ENCODE results near the gene TRAK1.

Gene TRAK1

DNA sequence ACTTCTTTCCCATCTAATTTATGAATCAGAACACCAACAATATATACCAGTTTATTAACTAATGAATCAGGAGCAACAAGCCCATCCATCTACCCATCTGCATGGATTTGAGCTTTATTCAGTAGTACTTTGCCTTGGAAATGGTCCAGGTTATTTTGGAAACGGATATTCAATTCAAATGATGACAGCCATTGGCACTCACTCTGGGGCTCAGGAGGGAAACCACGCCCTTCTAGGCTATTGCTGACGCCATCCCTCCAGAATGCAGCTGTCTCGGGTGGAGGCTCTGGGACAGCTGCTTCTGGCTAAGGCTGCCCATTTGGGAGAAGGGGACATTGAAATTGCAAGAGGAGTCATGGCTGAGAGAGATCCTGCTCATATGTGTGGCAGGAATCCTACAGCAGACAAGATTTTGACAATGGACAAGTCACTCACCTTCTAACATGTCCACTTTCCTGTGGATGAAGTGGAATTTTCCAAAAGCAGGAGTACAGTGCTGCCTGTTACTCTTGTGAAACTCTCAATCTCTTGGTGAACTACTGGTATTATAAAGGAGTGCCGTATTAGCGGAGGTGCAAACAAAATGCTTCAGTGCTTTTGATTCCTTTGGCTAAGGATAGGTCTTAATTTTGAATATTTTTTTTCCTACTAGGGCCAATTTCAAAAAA is 29.3 kb upstream of the TRAK1 start:
- H3K27ac ChIP-seq: no peak overlapping the region
- TF ChIP-seq, protein P1, sequence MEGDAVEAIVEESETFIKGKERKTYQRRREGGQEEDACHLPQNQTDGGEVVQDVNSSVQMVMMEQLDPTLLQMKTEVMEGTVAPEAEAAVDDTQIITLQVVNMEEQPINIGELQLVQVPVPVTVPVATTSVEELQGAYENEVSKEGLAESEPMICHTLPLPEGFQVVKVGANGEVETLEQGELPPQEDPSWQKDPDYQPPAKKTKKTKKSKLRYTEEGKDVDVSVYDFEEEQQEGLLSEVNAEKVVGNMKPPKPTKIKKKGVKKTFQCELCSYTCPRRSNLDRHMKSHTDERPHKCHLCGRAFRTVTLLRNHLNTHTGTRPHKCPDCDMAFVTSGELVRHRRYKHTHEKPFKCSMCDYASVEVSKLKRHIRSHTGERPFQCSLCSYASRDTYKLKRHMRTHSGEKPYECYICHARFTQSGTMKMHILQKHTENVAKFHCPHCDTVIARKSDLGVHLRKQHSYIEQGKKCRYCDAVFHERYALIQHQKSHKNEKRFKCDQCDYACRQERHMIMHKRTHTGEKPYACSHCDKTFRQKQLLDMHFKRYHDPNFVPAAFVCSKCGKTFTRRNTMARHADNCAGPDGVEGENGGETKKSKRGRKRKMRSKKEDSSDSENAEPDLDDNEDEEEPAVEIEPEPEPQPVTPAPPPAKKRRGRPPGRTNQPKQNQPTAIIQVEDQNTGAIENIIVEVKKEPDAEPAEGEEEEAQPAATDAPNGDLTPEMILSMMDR (conservative IDR thresholded peaks at IDR 0.05): no peak

DNA sequence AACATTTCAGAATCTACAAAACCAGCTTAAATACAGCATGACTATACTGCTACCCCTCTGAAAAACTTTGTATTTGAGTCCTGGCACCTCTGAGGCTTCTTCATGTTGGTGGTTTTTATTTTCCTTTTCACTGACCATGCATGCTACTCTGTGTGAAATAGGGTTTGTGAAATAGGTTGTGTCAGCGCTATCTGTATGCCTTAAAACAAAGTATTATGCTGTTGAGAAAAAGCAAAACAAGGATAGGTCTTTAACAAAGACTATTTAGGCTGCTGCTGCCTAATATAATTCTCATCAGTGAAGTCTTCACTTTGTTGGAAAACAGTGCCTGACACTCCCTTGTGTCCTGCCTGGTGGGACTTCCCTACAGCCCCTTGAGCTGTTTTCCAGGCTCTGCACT is 28.7 kb upstream of the TRAK1 start:
- TF ChIP-seq, protein P1 (conservative IDR thresholded peaks at IDR 0.05): no peak
- H3K27ac ChIP-seq: no peak overlapping the region

DNA sequence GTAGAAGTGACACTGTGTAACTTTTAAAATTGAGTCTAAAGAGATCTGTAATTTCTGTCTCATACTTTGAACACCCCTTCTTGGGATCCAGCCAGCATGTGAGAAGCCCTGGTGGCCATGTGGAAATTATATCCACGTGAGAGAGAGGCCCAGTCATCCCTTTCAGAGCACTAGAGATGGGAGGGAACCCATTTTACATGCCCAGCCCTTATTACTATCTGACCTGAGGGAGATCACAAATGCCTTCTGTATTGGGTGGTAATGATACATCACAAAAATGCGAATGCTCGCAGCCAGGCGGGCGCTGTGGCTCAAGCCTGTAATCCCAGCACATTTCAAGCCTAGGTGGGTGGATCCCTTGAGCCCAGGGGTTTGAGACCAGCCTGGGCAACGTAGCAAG is 27.3 kb upstream of the TRAK1 start:
- no peak overlapping the region for H3K27ac ChIP-seq
- TF ChIP-seq, protein P1 (conservative IDR thresholded peaks at IDR 0.05): no peak

DNA sequence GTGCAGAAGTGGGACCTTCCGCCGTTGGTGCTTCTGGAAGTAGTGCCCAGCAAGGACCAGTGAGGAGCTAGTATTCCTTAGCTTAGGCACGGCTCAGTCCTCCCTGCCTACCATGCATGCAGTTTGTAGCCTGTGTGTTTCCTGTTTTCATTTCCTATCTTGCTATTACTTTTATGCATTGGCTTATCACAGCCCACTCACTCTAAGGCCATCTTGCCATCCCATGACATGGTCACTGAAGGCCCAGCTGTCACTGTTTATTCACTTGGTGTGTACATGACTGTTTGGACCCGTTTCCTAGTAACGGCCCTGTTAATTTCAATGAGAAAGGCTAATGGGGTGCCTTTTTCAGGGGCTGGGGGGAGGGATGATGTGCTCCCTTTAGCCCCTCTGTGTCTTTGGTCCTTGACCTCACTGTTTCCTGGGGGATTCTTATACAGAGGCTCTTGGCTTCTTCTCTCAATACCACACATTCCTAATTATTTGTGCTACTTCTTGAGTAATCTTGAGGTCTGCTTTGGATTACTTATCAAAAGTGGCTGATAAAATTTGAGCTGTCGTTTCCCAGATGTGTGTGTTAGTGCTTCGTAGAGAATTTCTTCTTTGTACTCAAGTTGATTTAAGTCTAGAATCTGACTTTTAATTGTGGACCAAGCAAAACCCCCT is 24.5 kb upstream of the TRAK1 start:
- no peak overlapping the region for H3K27ac ChIP-seq
- TF ChIP-seq, protein P1 (conservative IDR thresholded peaks at IDR 0.05): no peak

DNA sequence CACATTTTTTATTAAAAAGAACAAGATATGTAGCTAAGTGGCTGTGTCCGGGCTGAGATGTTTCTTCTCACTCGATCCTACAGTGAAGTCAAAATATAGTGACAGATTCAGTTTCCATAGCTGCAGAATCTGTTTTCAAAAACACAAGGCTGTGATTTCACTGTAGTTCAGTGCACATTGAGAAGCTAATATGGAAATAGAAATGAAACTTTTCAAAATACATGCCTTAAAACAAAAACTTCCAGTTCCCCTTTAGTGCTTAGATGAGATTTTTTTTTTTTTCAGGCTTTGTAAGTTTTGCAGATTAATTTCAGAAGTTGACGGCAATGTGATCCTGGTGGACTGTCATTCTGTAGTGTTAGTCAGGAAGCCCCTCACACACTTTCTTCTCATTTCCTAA is 23.8 kb upstream of the TRAK1 start:
- H3K27ac ChIP-seq: no peak overlapping the region
- TF ChIP-seq, protein P1 (conservative IDR thresholded peaks at IDR 0.05): no peak

DNA sequence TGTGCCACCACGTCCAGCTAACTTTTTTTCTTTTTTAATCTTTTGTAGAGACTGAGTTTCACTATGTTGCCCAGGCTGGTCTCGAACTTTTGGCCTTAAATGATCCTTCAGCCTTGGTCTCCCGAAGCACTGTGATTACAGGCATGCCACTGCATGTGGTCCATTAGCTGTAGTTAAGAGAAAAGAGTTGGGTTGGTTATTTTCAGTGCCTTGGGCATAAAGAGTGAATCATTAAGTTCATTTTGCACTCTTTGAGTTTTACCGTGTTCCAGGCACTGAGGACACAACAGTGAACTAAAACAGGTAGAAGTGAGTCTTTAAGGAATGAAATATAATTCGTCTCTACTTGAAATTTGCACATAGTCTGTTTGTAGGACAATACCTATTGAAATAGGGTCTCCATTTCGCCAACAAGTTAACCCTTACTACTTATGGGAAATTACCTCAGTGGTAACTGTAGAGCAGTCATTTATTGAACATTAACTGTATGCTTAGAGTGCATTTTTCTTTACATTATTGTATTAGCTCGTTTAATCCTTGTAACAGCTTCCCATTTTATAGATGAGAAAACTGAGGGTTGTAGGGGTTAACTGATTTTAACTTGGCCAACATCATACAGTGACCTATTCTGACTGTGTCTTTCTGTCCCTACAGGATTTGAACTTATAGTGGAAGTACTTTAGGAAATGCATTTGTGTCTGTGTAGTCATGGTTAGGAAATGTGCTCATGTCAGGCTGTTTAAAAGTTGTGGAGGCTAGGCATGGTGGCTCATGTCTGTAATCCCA is 22.7 kb upstream of the TRAK1 start:
- TF ChIP-seq, protein P1 (conservative IDR thresholded peaks at IDR 0.05): no peak
- H3K27ac ChIP-seq: no peak overlapping the region

DNA sequence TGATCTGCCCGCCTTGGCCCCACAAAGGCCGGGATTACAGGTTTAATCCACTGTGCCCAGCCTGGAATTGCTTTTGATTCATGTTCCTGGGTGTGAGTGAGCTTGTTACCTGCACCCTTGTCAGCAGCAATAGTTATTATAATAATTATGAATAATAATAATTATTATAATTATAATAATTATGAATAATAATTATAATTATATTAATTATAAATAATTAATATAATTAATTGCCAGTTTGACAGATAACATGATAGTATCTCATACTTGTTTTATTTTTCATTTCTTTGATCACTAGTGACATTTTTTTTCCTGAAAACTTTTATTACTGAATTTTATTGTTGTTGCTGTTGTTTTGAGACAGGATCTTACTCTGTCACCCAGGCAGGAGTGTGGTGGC is 21.1 kb upstream of the TRAK1 start:
- H3K27ac ChIP-seq: peak overlapping the region; percentile 80; the same call in 1 of the 2 replicates
- TF ChIP-seq, protein P1 (conservative IDR thresholded peaks at IDR 0.05): no peak

All from VCaP (cell line).